Measurements from ENCODE around the gene OR51G1. TPM values are rescaled to one million over a fixed set of nuclear protein-coding genes. Genes with fewer than 3 reads are reported as not detected.

The OR51G1 gene
- total RNA-seq, 1 experiment from 2014 or later, result not detected

DNA sequence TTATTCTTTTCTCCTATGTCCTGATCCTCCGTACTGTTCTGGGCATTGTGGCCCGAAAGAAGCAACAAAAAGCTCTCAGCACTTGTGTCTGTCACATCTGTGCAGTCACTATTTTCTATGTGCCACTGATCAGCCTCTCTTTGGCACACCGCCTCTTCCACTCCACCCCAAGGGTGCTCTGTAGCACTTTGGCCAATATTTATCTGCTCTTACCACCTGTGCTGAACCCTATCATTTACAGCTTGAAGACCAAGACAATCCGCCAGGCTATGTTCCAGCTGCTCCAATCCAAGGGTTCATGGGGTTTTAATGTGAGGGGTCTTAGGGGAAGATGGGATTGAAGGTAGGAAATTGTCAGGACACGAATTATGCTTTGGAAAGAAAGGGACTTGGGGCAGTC lies 41.6 kb downstream of the OR51G1 start:
- no peaks in the 10 kb centered on the region for H3K79me2 ChIP-seq (ENCODE audit: low read depth)
- DNase-seq, result no peak
- no peak for TF ChIP-seq CTCF (conservative IDR thresholded peaks at IDR 0.05)
- TF ChIP-seq EZH2 (IDR thresholded peaks at IDR 0.05; ENCODE audit: low read depth), result no peak
- no peaks in the 10 kb centered on the region for H3K9me2 ChIP-seq (ENCODE audit: insufficient read depth)
- H3K36me3 ChIP-seq (ENCODE audit: low read depth), result no peaks in the 10 kb centered on the region
- H3K27me3 ChIP-seq (ENCODE audit: insufficient read depth, low read depth), result no peaks in the 10 kb centered on the region
- no peak overlapping the region for H3K4me2 ChIP-seq
- no peaks in the 10 kb centered on the region for H3F3A ChIP-seq (ENCODE audit: insufficient read depth, low read depth)
- ChIA-PET CTCF (no interaction called here), POLR2A (ENCODE audit: unreplicated experiment) (no interaction called here)
- H4K20me1 ChIP-seq (ENCODE audit: insufficient read depth), result no peaks in the 10 kb centered on the region
- no TSS peak for BruUV-seq (replicated peaks)
- no peaks in the 10 kb centered on the region for H3K9me3 ChIP-seq (ENCODE audit: insufficient read depth, low read depth)
- H3K4me3 ChIP-seq, result no peak overlapping the region
- intact Hi-C loops (cut with micrococcal nuclease; ENCODE audit: unreplicated experiment), result no loop called here
- H3K27ac ChIP-seq, result no peak overlapping the region
- H2AFZ ChIP-seq, result no peak overlapping the region
- no peaks in the 10 kb centered on the region for H3K4me1 ChIP-seq (replicated peaks; ENCODE audit: insufficient read depth)

GRCh38 chr11:4881860-4882500 lies 42.2 kb downstream of the OR51G1 start, which contains the start of gene OR51T1:
Gene OR51T1 (plus strand): TSS chr11:4881900. CDS start chr11:4881900, 0 bp downstream.
- no peaks in the 10 kb centered on the region for H3K9me3 ChIP-seq (ENCODE audit: insufficient read depth, low read depth)
- H3F3A ChIP-seq (ENCODE audit: insufficient read depth, low read depth), result no peaks in the 10 kb centered on the region
- H3K79me2 ChIP-seq (ENCODE audit: low read depth), result no peaks in the 10 kb centered on the region
- no peak within 1 kb of the TSS for H3K27ac ChIP-seq
- H4K20me1 ChIP-seq (ENCODE audit: insufficient read depth), result no peaks in the 10 kb centered on the region
- no peaks in the 10 kb centered on the region for H3K36me3 ChIP-seq (ENCODE audit: low read depth)
- H3K4me2 ChIP-seq, result no peak within 1 kb of the TSS
- POLR2A ChIA-PET (ENCODE audit: unreplicated experiment), result no interaction called here
- H3K27me3 ChIP-seq (ENCODE audit: insufficient read depth, low read depth), result no peaks in the 10 kb centered on the region
- H3K4me1 ChIP-seq (replicated peaks; ENCODE audit: insufficient read depth), result no peaks in the 10 kb centered on the region
- CTCF ChIA-PET, result no interaction called here
- H3K9me2 ChIP-seq (ENCODE audit: insufficient read depth), result no peaks in the 10 kb centered on the region
- TF ChIP-seq CTCF (conservative IDR thresholded peaks at IDR 0.05) (no peak), EZH2 (IDR thresholded peaks at IDR 0.05; ENCODE audit: low read depth) (no peak)
- BruUV-seq (replicated peaks), result no TSS peak
- H3K4me3 ChIP-seq, result no peak within 1 kb of the TSS
- H2AFZ ChIP-seq, result no peak within 1 kb of the TSS
- intact Hi-C loops (cut with micrococcal nuclease; ENCODE audit: unreplicated experiment), result no loop called here
- DNase-seq, result no peak

- no peaks in the 10 kb centered on the region for H3K27me3 ChIP-seq (ENCODE audit: insufficient read depth, low read depth)
- BruUV-seq (replicated peaks), result no TSS peak
- CTCF ChIA-PET, result no interaction called here
Observed at GRCh38 chr11:4881188-4881587, 43.0 kb downstream of the OR51G1 start.

More at GRCh38 chr11:4881188-4881587, 43.0 kb downstream of the OR51G1 start:
- no peaks in the 10 kb centered on the region for H3K4me1 ChIP-seq (replicated peaks; ENCODE audit: insufficient read depth)
- H3F3A ChIP-seq (ENCODE audit: insufficient read depth, low read depth), result no peaks in the 10 kb centered on the region
- no peak for DNase-seq
- no peaks in the 10 kb centered on the region for H3K9me3 ChIP-seq (ENCODE audit: insufficient read depth, low read depth)
- no peak for TF ChIP-seq EZH2 (IDR thresholded peaks at IDR 0.05; ENCODE audit: low read depth)
- TF ChIP-seq CTCF (conservative IDR thresholded peaks at IDR 0.05), result no peak
- H3K4me2 ChIP-seq, result no peak overlapping the region
- H3K36me3 ChIP-seq (ENCODE audit: low read depth), result no peaks in the 10 kb centered on the region
- no peaks in the 10 kb centered on the region for H3K79me2 ChIP-seq (ENCODE audit: low read depth)
- POLR2A ChIA-PET (ENCODE audit: unreplicated experiment), result no interaction called here
- intact Hi-C loops (cut with micrococcal nuclease; ENCODE audit: unreplicated experiment), result no loop called here
- no peaks in the 10 kb centered on the region for H4K20me1 ChIP-seq (ENCODE audit: insufficient read depth)
- H3K4me3 ChIP-seq, result no peak overlapping the region
- no peaks in the 10 kb centered on the region for H3K9me2 ChIP-seq (ENCODE audit: insufficient read depth)
- H2AFZ ChIP-seq, result no peak overlapping the region
- no peak overlapping the region for H3K27ac ChIP-seq

Other genes with a start within 250 kb of the OR51G1 start
- gene OR51E2, start 226.5 kb downstream of the OR51G1 start, total RNA-seq (2021), result not detected in 2 replicates
- gene MMP26, start 219.6 kb downstream of the OR51G1 start, total RNA-seq (2021), result not detected in 2 replicates
- gene OR51F1, start 154.4 kb downstream of the OR51G1 start, total RNA-seq (2021), result not detected in 2 replicates
- not detected in 2 replicates for gene OR52R1, start 120.0 kb downstream of the OR51G1 start, total RNA-seq (2021)
- not detected in 2 replicates for gene OR51F2, start 103.0 kb downstream of the OR51G1 start, total RNA-seq (2021)
- not detected in 2 replicates for gene OR51S1, start 75.1 kb downstream of the OR51G1 start, total RNA-seq (2021)
- not detected in 2 replicates for gene OR51T1, start 42.4 kb downstream of the OR51G1 start, total RNA-seq (2021)
- gene OR51A7, start 20.6 kb downstream of the OR51G1 start, total RNA-seq (2021), result not detected in 2 replicates
- gene OR51G2, start 5.0 kb downstream of the OR51G1 start, total RNA-seq (2021), result not detected in 2 replicates
- gene OR51A4, start 23.3 kb upstream of the OR51G1 start, total RNA-seq (2021), result not detected in 2 replicates
- gene OR51A2, start 31.4 kb upstream of the OR51G1 start, total RNA-seq (2021), result not detected in 2 replicates
- not detected in 2 replicates for gene OR51L1, start 70.5 kb upstream of the OR51G1 start, total RNA-seq (2021)
- gene OR52J3, start 122.2 kb upstream of the OR51G1 start, total RNA-seq (2021), result not detected in 2 replicates
- gene OR52E2, start 135.3 kb upstream of the OR51G1 start, total RNA-seq (2021), result not detected in 2 replicates
- not detected in 2 replicates for gene OR52E1, start 145.2 kb upstream of the OR51G1 start, total RNA-seq (2021)
- not detected in 2 replicates for gene OR52A5, start 214.0 kb upstream of the OR51G1 start, total RNA-seq (2021)
- not detected in 2 replicates for gene OR52A1, start 230.4 kb upstream of the OR51G1 start, total RNA-seq (2021)

All from PC-9 (cell line).